ENCODE results near the gene BZW2. TPM values are rescaled to one million over a fixed set of nuclear protein-coding genes. Genes with fewer than 3 reads are reported as not detected.

The BZW2 gene
- total and polyA plus RNA-seq, 11 donors = 195 to 808 (median 297) TPM

GRCh38 chr7:16661924-16662323, 15.9 kb downstream of the BZW2 start:
- H3K27ac ChIP-seq = peak overlapping the region; percentile 45 to 94 (median 80)
- intact Hi-C loops (cut with DNase I) = no loop called here
- ATAC-seq = peak; percentile 94 to 96 (median 95)
- H3K27me3 ChIP-seq = no peaks in the 10 kb centered on the region
- no peaks in the 10 kb centered on the region for H3K9me3 ChIP-seq
- 53 to 64% (median 57%) methylated on average over 1 of the region's 1 CpG for WGBS, 4 donors
- TF ChIP-seq POLR2A (IDR thresholded peaks at IDR 0.05) (peak; percentile 33 to 43), CTCF (IDR thresholded peaks at IDR 0.05) (no peak)
- DNase-seq = peak in 1 of 5 donors; percentile 22
- H3K4me3 ChIP-seq = peak overlapping the region in 11 of 12 donors; percentile 0 to 49 (median 30)
- peaks cover 0 to 18% (median 6%) of the 10 kb centered on the region in 9 donors for H3K36me3 ChIP-seq
- peaks cover 0 to 50% (median 33%) of the 10 kb centered on the region in 12 donors for H3K4me1 ChIP-seq

- WGBS, 4 donors = 57 to 68% (median 62%) methylated on average over 3 of the region's 3 CpGs
- Histone ChIP-seq H3K36me3 (peaks cover 0 to 31% (median 14%) of the 10 kb centered on the region in 9 donors), H3K27me3 (no peaks in the 10 kb centered on the region), H3K27ac (peak overlapping the region; percentile 7 to 80 (median 66)), H3K4me3 (no peak overlapping the region), H3K4me1 (peaks cover 0 to 47% (median 30%) of the 10 kb centered on the region in 12 donors), H3K9me3 (peaks cover 0 to 4% (median 0%) of the 10 kb centered on the region in 12 donors)
- no peak for DNase-seq
- intact Hi-C loops (cut with DNase I) = no loop called here
- no peak for TF ChIP-seq CTCF (IDR thresholded peaks at IDR 0.05)
- TF ChIP-seq POLR2A (IDR thresholded peaks at IDR 0.05) = no peak
- peak in 1 of 4 donors; percentile 30 for ATAC-seq
Observed at GRCh38 chr7:16667355-16667754, 21.4 kb downstream of the BZW2 start.

GRCh38 chr7:16668049-16668858, 22.3 kb downstream of the BZW2 start:
- peak in 4 of 5 donors; percentile 40 to 79 (median 56) for DNase-seq
- Histone ChIP-seq H3K36me3 (peaks cover 0 to 31% (median 14%) of the 10 kb centered on the region in 9 donors), H3K27ac (peak overlapping the region; percentile 18 to 80 (median 66)), H3K4me1 (peaks cover 0 to 41% (median 28%) of the 10 kb centered on the region in 12 donors), H3K27me3 (no peaks in the 10 kb centered on the region), H3K9me3 (peaks cover 0 to 6% (median 0%) of the 10 kb centered on the region in 12 donors), H3K4me3 (peak overlapping the region in 1 of 12 donors; percentile 2)
- peak; percentile 78 to 93 (median 88) for ATAC-seq
- TF ChIP-seq CTCF (IDR thresholded peaks at IDR 0.05) (no peak), POLR2A (IDR thresholded peaks at IDR 0.05) (no peak)
- intact Hi-C loops (cut with DNase I) = no loop called here
- 41 to 58% (median 50%) methylated on average over 11 of the region's 11 CpGs for WGBS, 4 donors

DNA sequence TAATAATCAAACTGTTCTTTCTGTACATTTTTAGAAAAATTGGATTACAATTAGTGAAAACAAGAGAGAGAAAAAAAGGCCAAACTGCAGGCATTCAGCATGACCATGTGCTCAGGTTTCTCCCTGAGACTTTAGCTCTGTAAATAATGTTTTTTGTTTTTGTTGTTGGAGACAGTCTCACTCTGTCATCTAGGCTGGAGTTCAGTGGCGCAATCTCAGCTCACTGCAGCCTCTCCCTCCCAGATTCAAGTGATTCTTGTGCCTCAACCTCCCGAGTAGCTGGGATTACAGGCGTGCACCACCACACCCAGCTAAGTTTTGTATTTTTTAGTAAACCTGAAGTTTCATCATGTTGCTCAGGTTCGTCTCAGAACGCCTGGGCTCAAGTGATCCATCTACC, 23.0 kb downstream of the BZW2 start:
- Histone ChIP-seq H3K9me3 (peaks cover 0 to 6% (median 0%) of the 10 kb centered on the region in 12 donors), H3K36me3 (peaks cover 0 to 31% (median 14%) of the 10 kb centered on the region in 9 donors), H3K4me1 (peaks cover 0 to 41% (median 28%) of the 10 kb centered on the region in 12 donors), H3K4me3 (no peak overlapping the region), H3K27me3 (no peaks in the 10 kb centered on the region), H3K27ac (peak overlapping the region in 10 of 12 donors; percentile 44 to 80 (median 67))
- TF ChIP-seq CTCF (IDR thresholded peaks at IDR 0.05) (no peak), POLR2A (IDR thresholded peaks at IDR 0.05) (no peak)
- ATAC-seq (no peak), DNase-seq (no peak)
- intact Hi-C loops (cut with DNase I) = no loop called here
- WGBS, 4 donors = 88 to 96% (median 95%) methylated on average over 5 of the region's 5 CpGs
